Suprapubic skin (tissue), 4 donors: ENCODE data around the gene GABRB2. TPM values are rescaled to one million over a fixed set of nuclear protein-coding genes. Genes with fewer than 3 reads are reported as not detected.

Source experiments
- DNase-seq, 2 donors: peaks; one replicate each; pipeline ENCODE4 v3.0.0-alpha.2; 2019; ENCODE audit warnings: low spot score in 2 of 2
- H3K27ac ChIP-seq: fragments of 200-600 bp; sonication (generic); one replicate; pipeline ENCODE4 v1.5.1; 2019
- H3K27me3 ChIP-seq: fragments of 200-600 bp; sonication (generic); one replicate; pipeline ENCODE4 v1.5.1; 2019
- H3K36me3 ChIP-seq: fragments of 200-600 bp; sonication (generic); one replicate; pipeline ENCODE4 v1.5.1; 2019
- H3K4me1 ChIP-seq: fragments of 200-600 bp; sonication (generic); one replicate; pipeline ENCODE4 v1.5.1; 2019
- H3K4me3 ChIP-seq: fragments of 200-600 bp; sonication (generic); one replicate; pipeline ENCODE4 v1.5.1; 2019; ENCODE audit warnings: mild to moderate bottlenecking
- H3K9me3 ChIP-seq: fragments of 200-600 bp; sonication (generic); one replicate; pipeline ENCODE4 v1.5.1; 2019
- EP300 ChIP-seq: sonication (generic); formaldehyde crosslinking; IDR thresholded peaks from one replicate; pipeline ENCODE4 v1.6.1; 2017; ENCODE audit warnings: antibody characterized with exemption
- POLR2A ChIP-seq, 2 donors: fragments of 450-650 bp; IDR thresholded peaks; one replicate each; pipeline ENCODE4 v1.6.1; 2017; ENCODE audit warnings: antibody characterized with exemption in 2 of 2, mild to moderate bottlenecking in 2 of 2, moderate library complexity in 2 of 2
- POLR2AphosphoS5 ChIP-seq, 3 donors: sonication (generic); formaldehyde crosslinking; IDR thresholded peaks; one replicate each; pipeline ENCODE4 v1.6.1; 2017; ENCODE audit warnings: antibody characterized with exemption in 3 of 3
- WGBS: methylation state at CpG from one replicate; pipeline ENCODE4 v1.1.5; 2018; 5-methylcytosine and 5-hydroxymethylcytosine counted together
- total RNA-seq, 4 donors: library from RNA; depleted of rRNA; stranded (reverse); fragments of >200 nt; gene quantifications; one replicate each; pipeline ENCODE4 v1.1.0, GENCODE V29; 2016
- TF ChIP-seq, protein P1 (sequence below), 2 donors: fragments of 200-600 bp in 1 of 2; fragments of 450-650 bp in 1 of 2; sonication (generic) in 1 of 2; IDR thresholded peaks; one replicate each; pipeline ENCODE4 v1.5.1; 2016 to 2019; ENCODE audit warnings: antibody characterized with exemption in 2 of 2, mild to moderate bottlenecking in 1 of 2, moderate library complexity in 1 of 2

GABRB2 gene
- total RNA-seq, 4 donors from 2014 or later: 0.11 to 1.6 (median 0.24) TPM; not detected in 1

DNA sequence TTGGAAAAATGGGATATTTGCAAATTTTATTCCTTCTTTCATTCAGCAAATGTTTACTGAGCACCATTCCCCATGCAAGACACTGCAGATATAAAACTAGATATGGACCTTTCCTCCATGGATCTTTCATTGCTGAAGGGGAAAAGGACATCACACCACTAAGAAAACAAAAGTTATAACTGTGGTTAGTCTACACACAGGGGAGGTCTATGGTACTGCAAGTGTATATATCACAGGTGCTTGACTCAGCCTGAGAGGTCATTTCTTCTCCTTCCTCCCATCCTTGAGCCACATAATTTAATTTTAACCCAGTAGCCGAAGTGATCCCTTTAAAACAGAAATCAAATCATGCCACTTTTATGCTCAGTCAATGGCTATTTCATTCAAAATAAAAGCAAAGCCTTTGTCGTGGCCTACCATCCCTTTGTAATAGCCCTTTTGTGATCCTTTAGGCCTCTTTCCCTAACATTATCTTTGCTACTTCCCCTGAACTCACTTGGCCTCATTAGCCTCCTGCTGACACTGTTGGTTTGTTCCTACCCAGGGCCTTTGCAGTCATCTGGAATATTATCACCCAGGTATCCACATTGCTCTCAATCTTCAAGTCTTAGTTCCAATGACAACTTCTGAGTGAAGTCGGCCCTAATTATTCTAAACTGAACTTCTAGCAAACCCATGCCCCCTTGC is 213.2 kb downstream of the GABRB2 start:
- Histone ChIP-seq H3K9me3 (no peaks in the 10 kb centered on the region), H3K4me1 (no peaks in the 10 kb centered on the region), H3K27ac (no peak overlapping the region), H3K4me3 (no peak overlapping the region), H3K27me3 (no peaks in the 10 kb centered on the region), H3K36me3 (no peaks in the 10 kb centered on the region)
- DNase-seq: no peak
- 71% methylated on average over 3 of the region's 3 CpGs for WGBS
- no peak for TF ChIP-seq POLR2AphosphoS5 (IDR thresholded peaks at IDR 0.05)
- TF ChIP-seq POLR2A (IDR thresholded peaks at IDR 0.05): no peak
- TF ChIP-seq EP300: no peak
- TF ChIP-seq, protein P1, sequence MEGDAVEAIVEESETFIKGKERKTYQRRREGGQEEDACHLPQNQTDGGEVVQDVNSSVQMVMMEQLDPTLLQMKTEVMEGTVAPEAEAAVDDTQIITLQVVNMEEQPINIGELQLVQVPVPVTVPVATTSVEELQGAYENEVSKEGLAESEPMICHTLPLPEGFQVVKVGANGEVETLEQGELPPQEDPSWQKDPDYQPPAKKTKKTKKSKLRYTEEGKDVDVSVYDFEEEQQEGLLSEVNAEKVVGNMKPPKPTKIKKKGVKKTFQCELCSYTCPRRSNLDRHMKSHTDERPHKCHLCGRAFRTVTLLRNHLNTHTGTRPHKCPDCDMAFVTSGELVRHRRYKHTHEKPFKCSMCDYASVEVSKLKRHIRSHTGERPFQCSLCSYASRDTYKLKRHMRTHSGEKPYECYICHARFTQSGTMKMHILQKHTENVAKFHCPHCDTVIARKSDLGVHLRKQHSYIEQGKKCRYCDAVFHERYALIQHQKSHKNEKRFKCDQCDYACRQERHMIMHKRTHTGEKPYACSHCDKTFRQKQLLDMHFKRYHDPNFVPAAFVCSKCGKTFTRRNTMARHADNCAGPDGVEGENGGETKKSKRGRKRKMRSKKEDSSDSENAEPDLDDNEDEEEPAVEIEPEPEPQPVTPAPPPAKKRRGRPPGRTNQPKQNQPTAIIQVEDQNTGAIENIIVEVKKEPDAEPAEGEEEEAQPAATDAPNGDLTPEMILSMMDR (IDR thresholded peaks at IDR 0.05): no peak

DNA sequence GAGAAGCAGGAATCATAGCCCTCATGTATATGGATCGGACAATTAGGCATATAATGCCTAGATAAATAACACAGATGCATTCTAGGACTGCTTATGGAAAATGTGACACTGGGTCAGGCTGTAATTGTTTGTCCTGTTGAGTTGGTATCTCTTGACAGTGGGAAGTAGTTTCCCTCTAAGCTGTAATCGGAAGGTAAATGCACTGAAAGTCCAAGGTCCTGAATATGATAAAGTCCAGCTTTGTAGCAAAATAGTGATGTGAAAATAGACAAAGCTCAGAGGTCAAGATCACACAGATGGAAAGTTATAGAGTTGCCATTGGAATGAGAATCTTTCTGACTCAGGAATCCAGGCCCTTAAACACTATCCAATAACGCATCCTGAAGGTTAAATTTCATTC is 214.2 kb downstream of the GABRB2 start:
- no peaks in the 10 kb centered on the region for H3K36me3 ChIP-seq
- no peak for DNase-seq
- H3K4me1 ChIP-seq: no peaks in the 10 kb centered on the region
- no peaks in the 10 kb centered on the region for H3K27me3 ChIP-seq
- no peaks in the 10 kb centered on the region for H3K9me3 ChIP-seq
- H3K27ac ChIP-seq: no peak overlapping the region
- WGBS: 90% methylated on average over 3 of the region's 3 CpGs
- H3K4me3 ChIP-seq: no peak overlapping the region
- no peak for TF ChIP-seq POLR2A (IDR thresholded peaks at IDR 0.05)
- no peak for TF ChIP-seq POLR2AphosphoS5 (IDR thresholded peaks at IDR 0.05)
- TF ChIP-seq, protein P1 (IDR thresholded peaks at IDR 0.05): no peak
- no peak for TF ChIP-seq EP300

DNA sequence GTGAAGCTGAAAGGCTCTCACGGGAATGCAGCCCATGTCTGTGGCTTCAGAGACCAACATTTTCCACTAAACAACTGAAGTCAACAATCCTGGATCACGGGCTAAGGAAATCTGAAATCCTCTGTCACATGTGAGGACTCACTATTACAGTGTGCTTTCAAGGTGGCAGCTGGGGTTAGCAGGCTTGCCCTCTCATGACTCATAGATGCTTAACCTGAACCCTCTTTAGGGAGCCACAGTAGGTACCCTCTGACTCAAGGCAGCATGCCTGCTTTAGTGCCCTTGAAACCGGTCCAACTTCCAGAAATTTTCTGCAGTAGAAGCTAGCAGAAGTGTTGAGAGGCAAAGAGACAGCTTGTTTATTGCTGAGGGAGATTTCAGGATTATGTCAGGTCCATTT is 232.5 kb downstream of the GABRB2 start:
- no peaks in the 10 kb centered on the region for H3K4me1 ChIP-seq
- DNase-seq: no peak
- no peaks in the 10 kb centered on the region for H3K36me3 ChIP-seq
- 89% methylated on average over 2 of the region's 3 CpGs for WGBS
- TF ChIP-seq, protein P1 (IDR thresholded peaks at IDR 0.05): no peak
- TF ChIP-seq POLR2A (IDR thresholded peaks at IDR 0.05) (no peak), POLR2AphosphoS5 (IDR thresholded peaks at IDR 0.05) (no peak), EP300 (no peak)
- H3K27ac ChIP-seq: no peak overlapping the region
- H3K27me3 ChIP-seq: no peaks in the 10 kb centered on the region
- no peaks in the 10 kb centered on the region for H3K9me3 ChIP-seq
- H3K4me3 ChIP-seq: no peak overlapping the region

DNA sequence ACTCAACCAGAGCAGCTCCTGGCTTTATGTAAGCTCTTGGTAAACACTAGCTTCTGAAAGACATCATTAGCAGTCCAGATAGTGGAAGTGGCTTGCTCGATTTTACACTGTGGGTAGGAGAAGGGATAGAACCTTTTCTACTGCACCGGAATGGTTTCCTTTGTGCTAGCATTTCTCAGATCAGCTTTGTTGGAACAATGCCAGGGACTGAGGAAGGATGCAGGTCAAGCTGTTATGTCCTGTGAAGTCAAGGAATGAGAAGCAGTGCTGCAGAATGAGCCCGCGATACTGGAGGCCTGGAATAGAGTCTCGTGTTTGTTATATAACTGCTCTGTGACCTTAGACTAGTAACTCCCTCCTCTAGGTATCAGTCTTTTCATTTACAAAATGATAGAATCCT is 233.6 kb downstream of the GABRB2 start:
- H3K27me3 ChIP-seq: no peaks in the 10 kb centered on the region
- H3K9me3 ChIP-seq: no peaks in the 10 kb centered on the region
- H3K27ac ChIP-seq: no peak overlapping the region
- TF ChIP-seq POLR2A (IDR thresholded peaks at IDR 0.05) (no peak), POLR2AphosphoS5 (IDR thresholded peaks at IDR 0.05) (no peak), EP300 (no peak)
- TF ChIP-seq, protein P1 (IDR thresholded peaks at IDR 0.05): no peak
- H3K4me1 ChIP-seq: no peaks in the 10 kb centered on the region
- no peak for DNase-seq
- no peaks in the 10 kb centered on the region for H3K36me3 ChIP-seq
- no peak overlapping the region for H3K4me3 ChIP-seq
- WGBS: 83% methylated on average over 5 of the region's 5 CpGs

DNA sequence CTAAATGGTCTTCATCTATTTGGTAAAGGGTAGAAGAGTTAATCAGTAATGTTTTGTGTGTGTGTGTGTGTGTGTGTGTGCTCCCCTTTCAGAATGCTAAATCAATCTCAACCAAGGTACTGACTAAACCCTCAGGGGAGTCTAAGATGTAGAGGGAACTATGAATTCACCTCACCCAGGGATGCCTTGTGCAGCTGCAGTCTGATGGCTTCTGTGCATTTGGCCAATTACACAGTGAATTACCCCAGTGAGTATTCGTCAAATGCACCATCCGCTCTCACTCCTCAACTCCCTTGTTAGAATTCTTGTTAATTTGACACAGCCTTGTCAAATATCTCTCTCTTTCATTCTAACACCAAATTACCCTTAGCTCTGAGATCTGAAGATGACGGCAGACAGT is 234.6 kb downstream of the GABRB2 start:
- no peaks in the 10 kb centered on the region for H3K9me3 ChIP-seq
- DNase-seq: no peak
- H3K27ac ChIP-seq: no peak overlapping the region
- H3K4me3 ChIP-seq: no peak overlapping the region
- H3K4me1 ChIP-seq: no peaks in the 10 kb centered on the region
- WGBS: 74% methylated on average over 3 of the region's 3 CpGs
- TF ChIP-seq EP300 (no peak), POLR2AphosphoS5 (IDR thresholded peaks at IDR 0.05) (no peak), POLR2A (IDR thresholded peaks at IDR 0.05) (no peak)
- TF ChIP-seq, protein P1 (IDR thresholded peaks at IDR 0.05): no peak
- H3K36me3 ChIP-seq: no peaks in the 10 kb centered on the region
- no peaks in the 10 kb centered on the region for H3K27me3 ChIP-seq
